LNCaP clone FGC (cell line): ENCODE data around the gene ATP2A1.

Source experiments
- DNase-seq: peaks from one replicate; pipeline ENCODE4 v3.0.0-alpha.2; 2011; ENCODE audit warnings: low read depth
- H3K4me3 ChIP-seq: 2 replicates; pipeline ENCODE4 v1.5.1; 2011; ENCODE audit warnings: mild to moderate bottlenecking, low read depth, low read length, control low read depth
- TF ChIP-seq, protein P1 (sequence below): IDR thresholded peaks from 2 replicates; pipeline ENCODE4 v1.5.1; 2012; ENCODE audit warnings: mild to moderate bottlenecking; ENCODE audit not compliant: control insufficient read depth, insufficient read depth; ENCODE audit errors: extremely low read depth

The ATP2A1 gene

DNA sequence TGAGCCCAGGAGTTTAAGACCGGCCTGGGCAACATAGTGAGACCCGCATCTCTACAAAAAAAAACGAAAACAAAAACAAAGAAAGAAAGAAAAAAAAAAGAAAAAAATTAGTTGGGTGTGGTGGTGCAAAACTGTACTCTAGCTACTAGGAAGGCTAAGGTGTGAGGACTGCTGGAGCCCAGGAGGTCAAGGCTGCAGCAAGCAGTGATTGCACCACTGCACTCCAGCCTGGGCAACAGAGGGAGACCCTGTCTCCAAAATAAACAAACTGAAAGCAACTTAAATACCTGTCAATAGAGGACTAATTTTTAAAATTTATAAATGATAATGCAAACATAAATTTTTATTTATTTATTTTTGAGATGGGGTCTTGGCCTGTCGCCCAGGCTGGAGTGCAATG is 17.3 kb downstream of the ATP2A1 start:
- H3K4me3 ChIP-seq = no peak overlapping the region
- TF ChIP-seq, protein P1, sequence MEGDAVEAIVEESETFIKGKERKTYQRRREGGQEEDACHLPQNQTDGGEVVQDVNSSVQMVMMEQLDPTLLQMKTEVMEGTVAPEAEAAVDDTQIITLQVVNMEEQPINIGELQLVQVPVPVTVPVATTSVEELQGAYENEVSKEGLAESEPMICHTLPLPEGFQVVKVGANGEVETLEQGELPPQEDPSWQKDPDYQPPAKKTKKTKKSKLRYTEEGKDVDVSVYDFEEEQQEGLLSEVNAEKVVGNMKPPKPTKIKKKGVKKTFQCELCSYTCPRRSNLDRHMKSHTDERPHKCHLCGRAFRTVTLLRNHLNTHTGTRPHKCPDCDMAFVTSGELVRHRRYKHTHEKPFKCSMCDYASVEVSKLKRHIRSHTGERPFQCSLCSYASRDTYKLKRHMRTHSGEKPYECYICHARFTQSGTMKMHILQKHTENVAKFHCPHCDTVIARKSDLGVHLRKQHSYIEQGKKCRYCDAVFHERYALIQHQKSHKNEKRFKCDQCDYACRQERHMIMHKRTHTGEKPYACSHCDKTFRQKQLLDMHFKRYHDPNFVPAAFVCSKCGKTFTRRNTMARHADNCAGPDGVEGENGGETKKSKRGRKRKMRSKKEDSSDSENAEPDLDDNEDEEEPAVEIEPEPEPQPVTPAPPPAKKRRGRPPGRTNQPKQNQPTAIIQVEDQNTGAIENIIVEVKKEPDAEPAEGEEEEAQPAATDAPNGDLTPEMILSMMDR = no peak
- no peak for DNase-seq

DNA sequence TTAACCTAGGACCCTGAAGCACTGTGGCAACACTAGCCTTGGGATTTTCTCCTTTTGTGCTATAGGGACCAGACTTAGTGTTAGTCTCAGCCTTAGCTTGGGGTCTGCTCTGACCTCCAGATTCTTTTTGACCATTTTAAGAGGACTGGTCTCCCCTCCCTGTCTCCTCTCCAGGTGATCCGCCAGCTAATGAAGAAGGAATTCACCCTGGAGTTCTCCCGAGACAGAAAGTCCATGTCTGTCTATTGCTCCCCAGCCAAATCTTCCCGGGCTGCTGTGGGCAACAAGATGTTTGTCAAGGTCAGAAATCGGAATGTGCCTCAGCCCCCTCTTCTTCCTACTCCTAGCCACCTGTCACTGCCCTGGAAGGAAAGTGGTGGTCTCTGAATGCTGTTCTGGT is 19.5 kb downstream of the ATP2A1 start:
- TF ChIP-seq, protein P1 = no peak
- no peak for DNase-seq
- H3K4me3 ChIP-seq = no peak overlapping the region

DNA sequence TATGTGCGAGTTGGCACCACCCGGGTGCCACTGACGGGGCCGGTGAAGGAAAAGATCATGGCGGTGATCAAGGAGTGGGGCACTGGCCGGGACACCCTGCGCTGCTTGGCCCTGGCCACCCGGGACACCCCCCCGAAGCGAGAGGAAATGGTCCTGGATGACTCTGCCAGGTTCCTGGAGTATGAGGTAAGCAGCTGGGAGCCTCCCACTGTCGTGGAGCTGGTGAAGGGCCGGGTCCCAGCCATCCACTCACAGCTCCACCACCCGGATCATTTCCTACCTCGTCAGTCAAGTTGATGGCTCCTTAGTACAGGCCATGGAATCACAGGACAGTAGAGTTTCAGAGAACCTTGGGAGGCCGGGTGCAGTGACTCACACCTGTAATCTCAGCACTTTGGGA is 20.0 kb downstream of the ATP2A1 start:
- H3K4me3 ChIP-seq = no peak overlapping the region
- no peak for DNase-seq
- TF ChIP-seq, protein P1 = no peak

DNA sequence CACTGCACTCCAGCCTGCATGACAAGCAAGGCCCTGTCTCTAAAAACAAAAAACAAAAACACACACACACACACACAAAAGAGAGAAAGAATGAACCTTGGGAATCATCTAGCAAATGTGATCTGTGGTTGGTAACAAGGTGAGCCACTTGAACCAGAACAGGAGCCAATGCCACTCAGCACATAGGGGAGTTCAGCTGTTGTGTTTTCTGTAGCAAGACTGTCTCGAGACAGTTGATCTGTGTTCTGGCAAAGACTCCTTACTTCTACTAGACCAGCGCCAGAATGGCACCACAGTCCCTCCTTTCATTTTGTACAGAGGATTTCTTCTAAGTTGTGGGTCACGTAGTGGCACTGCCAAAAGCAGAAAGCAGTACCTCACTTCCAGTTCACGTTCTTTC is 20.7 kb downstream of the ATP2A1 start:
- no peak overlapping the region for H3K4me3 ChIP-seq
- DNase-seq = no peak
- TF ChIP-seq, protein P1 = no peak

DNA sequence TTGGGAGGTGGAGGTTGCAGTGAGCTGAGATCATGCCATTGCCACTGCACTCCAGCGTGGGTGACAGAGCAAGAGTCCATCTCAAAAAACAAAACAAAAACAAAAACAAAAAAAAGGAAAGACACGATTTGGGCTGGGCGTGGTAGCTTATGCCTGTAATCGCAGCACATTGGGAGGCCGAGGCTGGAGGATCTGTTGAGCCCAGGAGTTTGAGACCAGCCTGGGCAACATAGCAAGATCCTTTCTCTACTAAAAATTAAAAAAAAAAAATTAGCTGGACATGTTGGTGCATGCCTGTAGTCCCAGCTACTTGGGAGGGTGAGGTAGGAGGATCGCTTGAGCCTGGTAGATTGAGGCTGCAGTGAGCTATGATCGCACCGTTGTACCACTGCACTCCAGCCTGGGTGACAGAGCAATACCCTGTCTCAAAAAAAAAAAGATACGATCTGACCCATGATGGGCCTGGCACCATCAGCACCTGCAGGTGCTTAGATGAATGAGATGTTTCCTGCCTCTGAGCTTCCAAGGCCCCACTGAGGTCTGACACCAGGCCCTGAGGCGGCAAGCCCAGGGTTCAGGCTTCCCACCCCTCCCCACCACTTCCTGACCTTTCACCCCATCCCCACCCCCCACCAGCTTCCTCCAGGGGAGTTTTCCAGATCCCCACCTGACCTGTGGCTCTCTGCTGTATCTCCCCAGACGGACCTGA is 21.7 kb downstream of the ATP2A1 start:
- no peak overlapping the region for H3K4me3 ChIP-seq
- no peak for DNase-seq
- TF ChIP-seq, protein P1 = no peak

DNA sequence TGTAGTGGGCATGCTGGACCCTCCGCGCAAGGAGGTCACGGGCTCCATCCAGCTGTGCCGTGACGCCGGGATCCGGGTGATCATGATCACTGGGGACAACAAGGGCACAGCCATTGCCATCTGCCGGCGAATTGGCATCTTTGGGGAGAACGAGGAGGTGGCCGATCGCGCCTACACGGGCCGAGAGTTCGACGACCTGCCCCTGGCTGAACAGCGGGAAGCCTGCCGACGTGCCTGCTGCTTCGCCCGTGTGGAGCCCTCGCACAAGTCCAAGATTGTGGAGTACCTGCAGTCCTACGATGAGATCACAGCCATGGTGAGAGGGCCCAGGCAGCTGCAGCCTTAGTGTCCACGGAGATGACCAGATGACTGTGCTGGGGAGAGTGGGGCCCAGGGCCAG is 22.3 kb downstream of the ATP2A1 start:
- TF ChIP-seq, protein P1 = no peak
- H3K4me3 ChIP-seq = no peak overlapping the region
- no peak for DNase-seq

DNA sequence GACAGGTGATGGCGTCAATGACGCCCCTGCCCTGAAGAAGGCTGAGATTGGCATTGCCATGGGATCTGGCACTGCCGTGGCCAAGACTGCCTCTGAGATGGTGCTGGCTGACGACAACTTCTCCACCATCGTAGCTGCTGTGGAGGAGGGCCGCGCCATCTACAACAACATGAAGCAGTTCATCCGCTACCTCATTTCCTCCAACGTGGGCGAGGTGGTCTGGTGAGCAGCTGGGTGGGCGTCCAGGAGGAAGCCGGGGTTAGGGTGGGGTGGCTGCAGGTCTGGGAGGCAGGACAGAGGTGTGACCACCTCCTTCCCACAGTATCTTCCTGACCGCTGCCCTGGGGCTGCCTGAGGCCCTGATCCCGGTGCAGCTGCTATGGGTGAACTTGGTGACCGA is 23.6 kb downstream of the ATP2A1 start:
- TF ChIP-seq, protein P1 = no peak
- DNase-seq = no peak
- no peak overlapping the region for H3K4me3 ChIP-seq
